Measurements from ENCODE around the gene LRIG2.

Gene LRIG2

DNA sequence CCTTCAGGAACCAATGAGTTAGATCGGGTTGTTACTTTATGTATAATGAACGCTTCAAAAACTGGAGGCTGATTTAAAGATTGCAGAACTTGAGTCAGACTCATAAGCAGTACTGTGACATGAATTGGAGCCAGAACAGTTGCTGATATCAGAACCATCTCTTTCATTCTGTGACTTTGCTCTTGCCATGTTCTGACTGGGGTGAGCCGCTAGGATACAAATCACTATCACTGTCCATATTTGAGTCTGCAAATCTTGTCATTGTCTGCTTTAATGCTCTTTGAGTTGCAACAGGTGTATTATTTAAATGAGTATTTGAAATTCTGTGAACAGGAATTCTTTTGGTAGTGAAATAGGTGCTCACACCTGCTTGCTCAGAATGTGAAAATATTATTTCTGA, 52.5 kb downstream of the LRIG2 start:
- Histone ChIP-seq H2BK5ac (ENCODE audit: low read depth, low read length, poor library complexity, severe bottlenecking) (no peak overlapping the region), H3K4me2 (ENCODE audit: low read length, poor library complexity, severe bottlenecking) (no peak overlapping the region), H3K79me1 (replicated peaks; ENCODE audit: low read length, poor library complexity, severe bottlenecking) (peaks cover 27% of the 10 kb centered on the region), H3K9ac (ENCODE audit: low read length) (no peak overlapping the region), H3K18ac (ENCODE audit: low read depth in 1 of 2, low read length in 2 of 2) (no peak overlapping the region), H2AFZ (ENCODE audit: low read depth, low read length) (no peak overlapping the region), H3K9me3 (ENCODE audit: control insufficient read depth, low read length) (no peaks in the 10 kb centered on the region), H2BK120ac (ENCODE audit: low read depth, low read length) (no peak overlapping the region), H4K8ac (ENCODE audit: low read length) (no peak overlapping the region), H2BK12ac (ENCODE audit: low read length in 2 of 2) (no peak overlapping the region), H2AK5ac (ENCODE audit: low read length, severe bottlenecking) (no peak overlapping the region), H3K4me1 (ENCODE audit: control insufficient read depth, insufficient read depth, low read depth, low read length) (no peaks in the 10 kb centered on the region), H3K27me3 (ENCODE audit: control insufficient read depth in 1 of 2, insufficient read depth in 1 of 2, low read length in 2 of 2) (no peaks in the 10 kb centered on the region), H3K27ac (ENCODE audit: low read length, poor library complexity, severe bottlenecking) (no peak overlapping the region), H4K91ac (ENCODE audit: low read length) (no peak overlapping the region), H3K4ac (ENCODE audit: low read depth in 1 of 2, low read length in 2 of 2) (no peak overlapping the region), H3K4me3 (ENCODE audit: insufficient read depth in 1 of 2, low read depth in 1 of 2, low read length in 2 of 2) (no peak overlapping the region), H2BK15ac (ENCODE audit: low read depth, poor library complexity, severe bottlenecking) (no peak overlapping the region), H3K14ac (ENCODE audit: low read length in 2 of 2) (no peak overlapping the region), H3K23ac (ENCODE audit: low read length in 2 of 2) (no peak overlapping the region), H3K36me3 (ENCODE audit: control insufficient read depth in 1 of 2, insufficient read depth in 2 of 2, low read depth in 1 of 2, low read length in 2 of 2) (peaks cover 24 to 79% of the 10 kb centered on the region in 2 experiments)
- 100% methylated on average over 3 of the region's 3 CpGs for WGBS
- DNase-seq: no peak

DNA sequence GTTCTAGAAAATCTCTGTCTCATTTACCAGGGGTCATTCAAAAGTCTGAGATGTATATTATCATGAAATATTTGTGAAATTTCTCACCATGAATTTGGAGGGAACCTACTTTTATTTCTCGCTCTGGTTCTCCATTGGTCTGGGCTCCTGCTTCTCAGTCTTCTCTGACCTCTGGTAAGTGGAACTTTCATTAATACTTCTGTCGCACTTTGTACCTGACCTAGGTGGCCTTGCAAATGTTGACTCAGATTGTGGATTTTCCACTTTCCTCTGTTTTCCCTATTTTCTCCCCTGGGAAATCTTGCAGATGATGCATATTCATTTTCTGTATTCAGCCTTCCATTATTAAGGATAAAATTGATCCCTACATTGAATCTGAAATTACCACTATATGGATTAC, 53.2 kb downstream of the LRIG2 start:
- DNase-seq: no peak
- Histone ChIP-seq H3K27ac (ENCODE audit: low read length, poor library complexity, severe bottlenecking) (no peak overlapping the region), H3K9ac (ENCODE audit: low read length) (no peak overlapping the region), H3K79me1 (replicated peaks; ENCODE audit: low read length, poor library complexity, severe bottlenecking) (peaks cover 27% of the 10 kb centered on the region), H3K18ac (ENCODE audit: low read depth in 1 of 2, low read length in 2 of 2) (no peak overlapping the region), H3K36me3 (ENCODE audit: control insufficient read depth in 1 of 2, insufficient read depth in 2 of 2, low read depth in 1 of 2, low read length in 2 of 2) (peaks cover 19 to 73% of the 10 kb centered on the region in 2 experiments), H3K4ac (ENCODE audit: low read depth in 1 of 2, low read length in 2 of 2) (no peak overlapping the region), H3K23ac (ENCODE audit: low read length in 2 of 2) (no peak overlapping the region), H3K4me2 (ENCODE audit: low read length, poor library complexity, severe bottlenecking) (no peak overlapping the region), H2BK120ac (ENCODE audit: low read depth, low read length) (no peak overlapping the region), H3K4me1 (ENCODE audit: control insufficient read depth, insufficient read depth, low read depth, low read length) (no peaks in the 10 kb centered on the region), H2BK15ac (ENCODE audit: low read depth, poor library complexity, severe bottlenecking) (no peak overlapping the region), H2BK12ac (ENCODE audit: low read length in 2 of 2) (no peak overlapping the region), H3K27me3 (ENCODE audit: control insufficient read depth in 1 of 2, insufficient read depth in 1 of 2, low read length in 2 of 2) (no peaks in the 10 kb centered on the region), H4K91ac (ENCODE audit: low read length) (no peak overlapping the region), H3K9me3 (ENCODE audit: control insufficient read depth, low read length) (no peaks in the 10 kb centered on the region), H4K8ac (ENCODE audit: low read length) (no peak overlapping the region), H2AFZ (ENCODE audit: low read depth, low read length) (no peak overlapping the region), H3K14ac (ENCODE audit: low read length in 2 of 2) (no peak overlapping the region), H2AK5ac (ENCODE audit: low read length, severe bottlenecking) (no peak overlapping the region), H3K4me3 (ENCODE audit: insufficient read depth in 1 of 2, low read depth in 1 of 2, low read length in 2 of 2) (no peak overlapping the region), H2BK5ac (ENCODE audit: low read depth, low read length, poor library complexity, severe bottlenecking) (no peak overlapping the region)
- 100% methylated on average over 2 of the region's 2 CpGs for WGBS

DNA sequence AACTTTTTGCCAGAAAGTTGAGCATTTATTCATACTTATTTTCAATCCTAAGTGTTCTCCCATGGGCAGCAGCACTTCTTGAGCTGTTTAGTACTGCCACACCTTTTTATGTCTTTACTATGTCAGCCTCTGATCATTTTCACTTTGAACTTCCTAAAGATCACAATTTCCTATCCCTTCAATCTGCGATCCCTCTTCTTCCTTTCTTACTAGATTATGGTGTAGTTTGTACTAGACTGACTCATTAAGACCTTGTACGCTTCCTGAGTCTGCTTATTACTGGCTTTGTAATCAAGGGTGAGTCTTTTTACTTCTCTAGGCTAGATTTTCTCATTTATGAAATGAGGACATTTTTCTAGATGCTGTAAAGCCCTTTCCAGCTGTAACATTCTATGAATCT, 55.1 kb downstream of the LRIG2 start:
- H2AK5ac ChIP-seq (ENCODE audit: low read length, severe bottlenecking): no peak overlapping the region
- H2BK12ac ChIP-seq (ENCODE audit: low read length in 2 of 2): no peak overlapping the region
- H3K18ac ChIP-seq (ENCODE audit: low read depth in 1 of 2, low read length in 2 of 2): no peak overlapping the region
- H3K27me3 ChIP-seq (ENCODE audit: control insufficient read depth in 1 of 2, insufficient read depth in 1 of 2, low read length in 2 of 2): no peaks in the 10 kb centered on the region
- H3K9me3 ChIP-seq (ENCODE audit: control insufficient read depth, low read length): no peaks in the 10 kb centered on the region
- H3K4me3 ChIP-seq (ENCODE audit: insufficient read depth in 1 of 2, low read depth in 1 of 2, low read length in 2 of 2): no peak overlapping the region
- no peak overlapping the region for H3K27ac ChIP-seq (ENCODE audit: low read length, poor library complexity, severe bottlenecking)
- no peak overlapping the region for H3K23ac ChIP-seq (ENCODE audit: low read length in 2 of 2)
- H2BK15ac ChIP-seq (ENCODE audit: low read depth, poor library complexity, severe bottlenecking): no peak overlapping the region
- no peak overlapping the region for H2AFZ ChIP-seq (ENCODE audit: low read depth, low read length)
- H3K4me1 ChIP-seq (ENCODE audit: control insufficient read depth, insufficient read depth, low read depth, low read length): no peaks in the 10 kb centered on the region
- no peak overlapping the region for H2BK5ac ChIP-seq (ENCODE audit: low read depth, low read length, poor library complexity, severe bottlenecking)
- no peak overlapping the region for H3K9ac ChIP-seq (ENCODE audit: low read length)
- no peak overlapping the region for H3K4ac ChIP-seq (ENCODE audit: low read depth in 1 of 2, low read length in 2 of 2)
- H3K14ac ChIP-seq (ENCODE audit: low read length in 2 of 2): no peak overlapping the region
- no peak overlapping the region for H2BK120ac ChIP-seq (ENCODE audit: low read depth, low read length)
- H4K91ac ChIP-seq (ENCODE audit: low read length): no peak overlapping the region
- peaks cover 25% of the 10 kb centered on the region for H3K79me1 ChIP-seq (replicated peaks; ENCODE audit: low read length, poor library complexity, severe bottlenecking)
- H4K8ac ChIP-seq (ENCODE audit: low read length): no peak overlapping the region
- no peak overlapping the region for H3K4me2 ChIP-seq (ENCODE audit: low read length, poor library complexity, severe bottlenecking)
- WGBS: 100% methylated on average over 1 of the region's 2 CpGs
- peaks cover 15 to 65% of the 10 kb centered on the region in 2 experiments for H3K36me3 ChIP-seq (ENCODE audit: control insufficient read depth in 1 of 2, insufficient read depth in 2 of 2, low read depth in 1 of 2, low read length in 2 of 2)
- no peak for DNase-seq

GRCh38 chr1:113129529-113130185, 56.7 kb downstream of the LRIG2 start:
- no peak overlapping the region for H4K8ac ChIP-seq (ENCODE audit: low read length)
- WGBS: 96% methylated on average over 5 of the region's 6 CpGs

More at GRCh38 chr1:113129529-113130185, 56.7 kb downstream of the LRIG2 start:
- H3K27me3 ChIP-seq (ENCODE audit: control insufficient read depth in 1 of 2, insufficient read depth in 1 of 2, low read length in 2 of 2): no peaks in the 10 kb centered on the region
- H3K36me3 ChIP-seq (ENCODE audit: control insufficient read depth in 1 of 2, insufficient read depth in 2 of 2, low read depth in 1 of 2, low read length in 2 of 2): peaks cover 8 to 58% of the 10 kb centered on the region in 2 experiments
- peaks cover 20% of the 10 kb centered on the region for H3K79me1 ChIP-seq (replicated peaks; ENCODE audit: low read length, poor library complexity, severe bottlenecking)
- no peak overlapping the region for H4K91ac ChIP-seq (ENCODE audit: low read length)
- no peak overlapping the region for H3K27ac ChIP-seq (ENCODE audit: low read length, poor library complexity, severe bottlenecking)
- H3K4me3 ChIP-seq (ENCODE audit: insufficient read depth in 1 of 2, low read depth in 1 of 2, low read length in 2 of 2): no peak overlapping the region
- H2AFZ ChIP-seq (ENCODE audit: low read depth, low read length): no peak overlapping the region
- H2AK5ac ChIP-seq (ENCODE audit: low read length, severe bottlenecking): no peak overlapping the region
- H3K4me1 ChIP-seq (ENCODE audit: control insufficient read depth, insufficient read depth, low read depth, low read length): no peaks in the 10 kb centered on the region
- DNase-seq: no peak
- H3K4ac ChIP-seq (ENCODE audit: low read depth in 1 of 2, low read length in 2 of 2): no peak overlapping the region
- no peak overlapping the region for H3K4me2 ChIP-seq (ENCODE audit: low read length, poor library complexity, severe bottlenecking)
- H2BK15ac ChIP-seq (ENCODE audit: low read depth, poor library complexity, severe bottlenecking): no peak overlapping the region
- H2BK120ac ChIP-seq (ENCODE audit: low read depth, low read length): no peak overlapping the region
- H3K18ac ChIP-seq (ENCODE audit: low read depth in 1 of 2, low read length in 2 of 2): no peak overlapping the region
- H3K14ac ChIP-seq (ENCODE audit: low read length in 2 of 2): no peak overlapping the region
- H2BK12ac ChIP-seq (ENCODE audit: low read length in 2 of 2): no peak overlapping the region
- H3K9me3 ChIP-seq (ENCODE audit: control insufficient read depth, low read length): no peaks in the 10 kb centered on the region
- no peak overlapping the region for H3K9ac ChIP-seq (ENCODE audit: low read length)
- no peak overlapping the region for H2BK5ac ChIP-seq (ENCODE audit: low read depth, low read length, poor library complexity, severe bottlenecking)
- no peak overlapping the region for H3K23ac ChIP-seq (ENCODE audit: low read length in 2 of 2)

Measured in mesenchymal stem cell (in vitro differentiated cells and primary cell).